Lung (tissue), 12 donors: ENCODE measurements around the gene SNX30. TPM values are rescaled to one million over a fixed set of nuclear protein-coding genes. Genes with fewer than 3 reads are reported as not detected.

ENCODE experiments used
- ATAC-seq: fragments of 200-7000 bp; cut with Tn5 transposase; one replicate; pipeline ENCODE4 v1.9.1; 2020; ENCODE audit warnings: moderate number of reproducible peaks; ENCODE audit not compliant: insufficient read depth, low FRiP score
- DNase-seq, 3 donors: peaks; one replicate each; pipeline ENCODE4 v3.0.0-alpha.2; 2013 to 2017
- H3K27ac ChIP-seq, 2 donors: one replicate each; pipeline ENCODE4 v1.5.1; 2013; ENCODE audit warnings: mild to moderate bottlenecking in 2 of 2, moderate library complexity in 2 of 2, control low read depth in 1 of 2, inconsistent platforms in 1 of 2, low read depth in 1 of 2, low read length in 1 of 2
- H3K27me3 ChIP-seq, 3 donors: one replicate each; pipeline ENCODE4 v1.5.1; 2013; ENCODE audit warnings: low read length in 2 of 3; ENCODE audit not compliant: control insufficient read depth in 3 of 3, insufficient read depth in 3 of 3
- H3K36me3 ChIP-seq, 4 donors: one replicate each; pipeline ENCODE4 v1.5.1; 2013; ENCODE audit warnings: low read length in 4 of 4, mild to moderate bottlenecking in 1 of 4, moderate library complexity in 1 of 4; ENCODE audit not compliant: control insufficient read depth in 4 of 4, insufficient read depth in 4 of 4
- H3K4me1 ChIP-seq, 5 donors: one replicate each; pipeline ENCODE4 v1.5.1; 2013; ENCODE audit warnings: low read length in 5 of 5, mild to moderate bottlenecking in 2 of 5, moderate library complexity in 1 of 5; ENCODE audit not compliant: control insufficient read depth in 5 of 5, insufficient read depth in 5 of 5
- H3K4me3 ChIP-seq: one replicate; pipeline ENCODE4 v1.5.1; 2013; ENCODE audit warnings: mild to moderate bottlenecking, control low read depth, moderate library complexity
- H3K9ac ChIP-seq, 2 donors: one replicate each; pipeline ENCODE4 v1.5.1; 2013; ENCODE audit warnings: low read length in 2 of 2, control low read depth in 1 of 2; ENCODE audit not compliant: insufficient read depth in 1 of 2
- H3K9me3 ChIP-seq, 4 donors: one replicate each; pipeline ENCODE4 v1.5.1; 2013; ENCODE audit warnings: low read length in 3 of 4, mild to moderate bottlenecking in 1 of 4, moderate library complexity in 1 of 4; ENCODE audit not compliant: control insufficient read depth in 4 of 4, insufficient read depth in 3 of 4
- CTCF ChIP-seq: IDR thresholded peaks from 2 replicates; pipeline ENCODE4 v1.5.1; 2012; ENCODE audit warnings: mild to moderate bottlenecking; ENCODE audit errors: control extremely low read depth, extremely low read depth
- WGBS, 2 donors: extraction: QIAGEN DNeasy Blood & Tissue Kit; methylation state at CpG; one replicate each; pipeline ENCODE4 v1.1.7; 2013; 5-methylcytosine and 5-hydroxymethylcytosine counted together
- polyA plus RNA-seq, 2 donors: library from polyadenylated mRNA; stranded (reverse); fragments of 200-250 nt; gene quantifications; one replicate each; pipeline ENCODE4 v1.2.1, GENCODE V29; 2013
- total RNA-seq, 2 donors: library from RNA; depleted of rRNA in 1 of 2; stranded (reverse); fragments of >200 nt in 1 of 2; gene quantifications; one replicate each; pipeline ENCODE4 v1.2.1, GENCODE V29; 2014 to 2021
- donor health status: control.
- donor health status: control.
- donor health status: Bipolar disorder and iron deficiency.
- donor health status: healthy.
- donor health status: DM: yes; HTN: yes; CAD: no.

The SNX30 gene
- total and polyA plus RNA-seq, 4 donors = 13.7 to 63.1 (median 35.8) TPM

DNA sequence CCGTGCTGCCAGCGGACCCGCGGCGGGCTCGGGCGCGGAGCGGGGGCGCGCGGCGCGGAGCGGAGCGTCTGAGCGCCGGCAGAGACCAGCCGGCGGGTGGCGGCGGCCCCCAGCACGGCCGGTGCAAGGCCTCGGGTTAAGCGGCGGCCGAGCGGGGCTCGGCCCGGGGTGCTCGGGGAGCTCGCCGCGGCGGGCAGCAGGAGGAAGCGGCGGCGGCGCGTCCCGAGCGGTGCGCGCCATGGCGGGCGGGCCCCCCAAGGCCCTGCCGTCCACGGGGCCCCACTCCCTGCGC, 150 bp downstream of the SNX30 start:
- Histone ChIP-seq H3K36me3 (no peaks in the 10 kb centered on the region), H3K4me3 (peak overlapping the region; percentile 92), H3K27me3 (no peaks in the 10 kb centered on the region), H3K9ac (peak overlapping the region in 1 of 2 donors; percentile 21), H3K4me1 (peaks cover 8 to 27% (median 22%) of the 10 kb centered on the region in 5 donors), H3K9me3 (no peaks in the 10 kb centered on the region), H3K27ac (peak overlapping the region; percentile 73 to 92)
- TF ChIP-seq CTCF = no peak
- no peak for DNase-seq
- WGBS, 2 donors = 0% methylated on average over 16 to 50 of the region's 50 CpGs
- peak; percentile 1 for ATAC-seq

GRCh38 chr9:112751056-112751795, 666 bp downstream of the SNX30 start:
- WGBS, 2 donors = 0 to 1% methylated on average over 45 to 49 of the region's 49 CpGs
- ATAC-seq (peak; percentile 13), DNase-seq (peak; percentile 56 to 60 (median 59))
- Histone ChIP-seq H3K9me3 (no peaks in the 10 kb centered on the region), H3K36me3 (no peaks in the 10 kb centered on the region), H3K9ac (peak overlapping the region; percentile 21 to 56), H3K4me3 (peak overlapping the region; percentile 92), H3K27ac (peak overlapping the region; percentile 73 to 92), H3K4me1 (peaks cover 13 to 31% (median 22%) of the 10 kb centered on the region in 5 donors), H3K27me3 (no peaks in the 10 kb centered on the region)
- no peak for TF ChIP-seq CTCF

DNA sequence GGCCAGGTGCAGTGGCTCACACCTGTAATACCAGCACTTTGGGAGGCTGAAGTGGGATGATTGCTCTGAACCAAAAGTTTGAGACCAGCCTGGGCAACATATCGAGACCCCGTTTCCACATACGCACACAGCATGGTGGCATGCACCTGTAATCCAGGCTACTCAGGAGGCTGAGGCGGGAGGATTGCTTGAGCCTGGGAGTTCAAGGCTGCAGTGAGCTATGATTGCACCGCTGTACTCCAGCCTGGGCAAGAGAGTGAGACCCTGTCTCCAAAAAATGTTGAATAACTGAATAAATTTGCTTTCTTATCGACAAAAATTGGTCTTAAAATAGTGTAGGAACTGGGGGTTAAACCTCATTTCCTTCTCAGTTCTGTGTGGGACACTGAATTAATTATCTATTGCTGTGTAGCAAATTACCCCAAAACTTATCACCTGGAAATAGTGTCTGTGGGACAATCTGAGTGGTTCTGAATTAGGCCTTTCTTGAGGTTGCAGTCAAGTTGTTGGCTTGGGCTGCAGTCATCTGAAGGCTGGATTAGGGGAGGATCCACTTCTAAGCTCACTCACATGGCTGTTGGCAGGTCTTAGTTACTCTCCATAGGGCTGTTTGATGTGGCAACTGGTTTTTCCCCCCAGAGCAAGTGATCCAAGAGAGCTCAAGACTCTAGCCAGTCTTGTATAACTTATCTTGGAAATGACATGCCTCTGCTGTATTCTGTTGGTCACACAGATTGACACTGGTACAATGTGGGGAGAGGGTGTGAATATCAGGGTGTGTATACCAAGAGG, 2.0 kb downstream of the SNX30 start:
- WGBS, 2 donors = 73 to 76% methylated on average over 6 of the region's 6 CpGs
- Histone ChIP-seq H3K27me3 (no peaks in the 10 kb centered on the region), H3K4me1 (peaks cover 20 to 36% (median 22%) of the 10 kb centered on the region in 5 donors), H3K36me3 (no peaks in the 10 kb centered on the region), H3K27ac (no peak overlapping the region), H3K4me3 (peak overlapping the region; percentile 7), H3K9ac (no peak overlapping the region), H3K9me3 (no peaks in the 10 kb centered on the region)
- TF ChIP-seq CTCF = no peak
- ATAC-seq = no peak
- DNase-seq = no peak
